H9 (cell line): Measurements from ENCODE around the gene RAX2. TPM values are rescaled to one million over a fixed set of nuclear protein-coding genes. Genes with fewer than 3 reads are reported as not detected.

Experiments used
- DNase-seq: peaks from one replicate; pipeline ENCODE4 v3.0.0-alpha.2; 2017
- H2AFZ ChIP-seq: one replicate; pipeline ENCODE4 v1.6.1; 2013; ENCODE audit warnings: mild to moderate bottlenecking, low read length, control low read depth, moderate library complexity
- H2AK5ac ChIP-seq: 2 replicates; pipeline ENCODE4 v1.6.1; 2013; ENCODE audit warnings: low read length, control low read depth, mixed read lengths; ENCODE audit not compliant: insufficient read length
- H2BK120ac ChIP-seq: one replicate; pipeline ENCODE4 v1.6.1; 2013; ENCODE audit warnings: low read depth, mild to moderate bottlenecking, low read length, control low read depth, inconsistent platforms; ENCODE audit not compliant: poor library complexity, severe bottlenecking
- H2BK12ac ChIP-seq: 2 replicates; pipeline ENCODE4 v1.6.1; 2013; ENCODE audit warnings: low read length, control low read depth, mixed read lengths, low read depth; ENCODE audit not compliant: insufficient read length
- H2BK15ac ChIP-seq: 2 replicates; pipeline ENCODE4 v1.6.1; 2013; ENCODE audit warnings: low read depth, low read length, control low read depth
- H2BK20ac ChIP-seq: one replicate; pipeline ENCODE4 v1.6.1; 2013; ENCODE audit warnings: low read depth, mild to moderate bottlenecking, low read length, control low read depth, inconsistent platforms; ENCODE audit not compliant: poor library complexity, severe bottlenecking
- H2BK5ac ChIP-seq: 2 replicates; pipeline ENCODE4 v1.6.1; 2013; ENCODE audit warnings: low read length, control low read depth, mixed read lengths; ENCODE audit not compliant: insufficient read length
- H3K14ac ChIP-seq: 2 replicates; pipeline ENCODE4 v1.6.1; 2013; ENCODE audit warnings: low read length, control low read depth; ENCODE audit not compliant: insufficient read depth
- H3K18ac ChIP-seq: 2 replicates; pipeline ENCODE4 v1.6.1; 2013; ENCODE audit warnings: low read depth, mild to moderate bottlenecking, mixed read lengths, low read length, control low read depth; ENCODE audit not compliant: insufficient read length
- H3K23ac ChIP-seq: 2 replicates; pipeline ENCODE4 v1.6.1; 2013; ENCODE audit warnings: low read length, control low read depth, mixed read lengths, low read depth; ENCODE audit not compliant: insufficient read length
- H3K23me2 ChIP-seq: 2 replicates; pipeline ENCODE4 v1.6.1; 2013; ENCODE audit warnings: low read depth, mild to moderate bottlenecking, mixed read lengths, low read length, control low read depth; ENCODE audit not compliant: insufficient read length, poor library complexity, severe bottlenecking
- H3K27ac ChIP-seq: 2 replicates; pipeline ENCODE4 v1.5.1; 2013; ENCODE audit warnings: low read length, control low read depth, mixed read lengths, low read depth; ENCODE audit not compliant: insufficient read length
- H3K27me3 ChIP-seq: 2 replicates; pipeline ENCODE4 v1.6.1; 2013; ENCODE audit warnings: low read length, control low read depth, inconsistent platforms; ENCODE audit not compliant: insufficient read depth
- H3K4ac ChIP-seq: 2 replicates; pipeline ENCODE4 v1.6.1; 2013; ENCODE audit warnings: low read depth, mild to moderate bottlenecking, control low read depth, inconsistent platforms, low read length, moderate library complexity
- H3K4me1 ChIP-seq: 2 replicates; pipeline ENCODE4 v1.6.1; 2013; ENCODE audit warnings: low read length, control low read depth, inconsistent platforms; ENCODE audit not compliant: insufficient read depth
- H3K4me2 ChIP-seq: 2 replicates; pipeline ENCODE4 v1.6.1; 2013; ENCODE audit warnings: low read length, control low read depth, mixed read lengths; ENCODE audit not compliant: insufficient read length, insufficient read depth
- H3K56ac ChIP-seq: 2 replicates; pipeline ENCODE4 v1.6.1; 2013; ENCODE audit warnings: low read depth, mild to moderate bottlenecking, mixed read lengths, low read length, control low read depth; ENCODE audit not compliant: insufficient read length
- H3K79me1 ChIP-seq: 2 replicates; pipeline ENCODE4 v1.6.1; 2013; ENCODE audit warnings: low read depth, mild to moderate bottlenecking, moderate library complexity, low read length, control low read depth, inconsistent platforms; ENCODE audit not compliant: insufficient read depth, poor library complexity, severe bottlenecking
- H3K79me2 ChIP-seq: 2 replicates; pipeline ENCODE4 v1.6.1; 2013; ENCODE audit warnings: low read length, control low read depth, inconsistent platforms; ENCODE audit not compliant: insufficient read depth
- H3K9ac ChIP-seq: 2 replicates; pipeline ENCODE4 v1.6.1; 2013; ENCODE audit warnings: low read length, control low read depth, mixed read lengths; ENCODE audit not compliant: insufficient read length; ENCODE audit errors: extremely low read depth
- H3K9me3 ChIP-seq: one replicate; pipeline ENCODE4 v1.6.1; 2013; ENCODE audit warnings: low read depth, low read length, inconsistent platforms; ENCODE audit not compliant: control insufficient read depth
- H3T11ph ChIP-seq: one replicate; pipeline ENCODE4 v1.6.1; 2013; ENCODE audit warnings: mild to moderate bottlenecking, low read length, control low read depth, inconsistent platforms
- H4K20me1 ChIP-seq: one replicate; pipeline ENCODE4 v1.6.1; 2013; ENCODE audit not compliant: control insufficient read depth, insufficient read length, insufficient read depth
- H4K5ac ChIP-seq: 2 replicates; pipeline ENCODE4 v1.6.1; 2013; ENCODE audit warnings: low read depth, mild to moderate bottlenecking, mixed read lengths, low read length, control low read depth; ENCODE audit not compliant: insufficient read length
- H4K8ac ChIP-seq: replicated peaks from 2 replicates; pipeline ENCODE4 v1.6.1; 2013; ENCODE audit warnings: low read length, control low read depth, mixed read lengths, low read depth; ENCODE audit not compliant: insufficient read length
- H4K91ac ChIP-seq: 2 replicates; pipeline ENCODE4 v1.6.1; 2013; ENCODE audit warnings: low read depth, mild to moderate bottlenecking, moderate library complexity, mixed read lengths, low read length, control low read depth; ENCODE audit not compliant: insufficient read length
- H3K27ac Mint-ChIP-seq, 3 experiments: 2 replicates in 2 of 3; 3 replicates in 1 of 3; pipeline ENCODE4 v1.8.0; 2020 to 2021; ENCODE audit warnings: mixed read lengths in 3 of 3, mild to moderate bottlenecking in 1 of 3, moderate library complexity in 1 of 3
- H3K27me3 Mint-ChIP-seq: 2 replicates; pipeline ENCODE4 v1.8.0; 2021; ENCODE audit warnings: low read depth, mild to moderate bottlenecking, moderate library complexity, mixed read lengths
- H3K36me3 Mint-ChIP-seq, 3 experiments: 2 replicates in 2 of 3; 3 replicates in 1 of 3; pipeline ENCODE4 v1.8.0; 2020 to 2021; ENCODE audit warnings: low read depth in 3 of 3, mixed read lengths in 3 of 3; ENCODE audit not compliant: insufficient read depth in 1 of 3
- H3K4me1 Mint-ChIP-seq, 2 experiments: 2 replicates each; pipeline ENCODE4 v1.8.0; 2020; ENCODE audit warnings: mixed read lengths in 2 of 2
- H3K4me3 Mint-ChIP-seq, 2 experiments: 2 replicates in 1 of 2; 3 replicates in 1 of 2; pipeline ENCODE4 v1.8.0; 2020 to 2021; ENCODE audit warnings: mild to moderate bottlenecking in 2 of 2, mixed read lengths in 2 of 2, moderate library complexity in 1 of 2
- H3K9me3 Mint-ChIP-seq, 2 experiments: 2 replicates in 1 of 2; 3 replicates in 1 of 2; pipeline ENCODE4 v1.8.0; 2020; ENCODE audit warnings: mild to moderate bottlenecking in 2 of 2, mixed read lengths in 2 of 2, moderate library complexity in 1 of 2
- CTCF ChIP-seq: fragments of 200-600 bp; sonication (generic); conservative IDR thresholded peaks from 3 replicates; pipeline ENCODE4 v1.8.0; 2021; ENCODE audit warnings: antibody characterized with exemption, mild to moderate bottlenecking
- WGBS: extraction: QIAGEN DNeasy Blood & Tissue Kit; methylation state at CpG from one replicate; pipeline ENCODE4 v1.1.7; 2013; ENCODE audit warnings: missing lambda C conversion rate, low lambda C conversion rate, mixed read lengths; ENCODE audit not compliant: insufficient read length; ENCODE audit errors: extremely low coverage; 5-methylcytosine and 5-hydroxymethylcytosine counted together
- total RNA-seq: library from RNA; stranded (reverse); gene quantifications from 2 replicates; pipeline ENCODE4 v1.2.1, GENCODE V29; 2021

The RAX2 gene
- total RNA-seq, 1 experiment from 2014 or later: not detected

DNA sequence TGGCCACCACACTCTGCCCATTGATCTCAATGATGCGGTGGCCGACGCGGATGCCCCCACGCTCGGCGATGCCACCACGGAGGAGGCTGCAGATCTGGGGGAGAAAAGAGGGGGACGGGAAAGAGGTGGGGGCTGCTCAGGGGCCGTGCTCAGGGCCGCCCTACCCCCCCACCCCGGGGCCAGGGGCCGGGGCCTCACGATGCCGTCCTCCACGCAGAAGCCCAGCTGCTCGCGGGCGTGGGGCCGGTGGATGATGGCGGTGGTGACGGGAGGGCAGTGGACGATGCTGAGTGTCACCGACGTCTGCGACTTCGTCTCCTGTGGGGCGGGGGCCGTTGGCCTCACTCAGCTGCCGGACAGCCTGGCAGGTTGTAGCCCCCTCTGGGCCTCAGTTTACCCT, 20.8 kb downstream of the RAX2 start:
- Histone ChIP-seq H3K79me2 (no peaks in the 10 kb centered on the region), H2BK5ac (no peak overlapping the region), H2AK5ac (no peak overlapping the region), H2BK12ac (no peak overlapping the region), H4K5ac (no peak overlapping the region), H3K27ac (no peak overlapping the region), H3K4me1 (no peaks in the 10 kb centered on the region), H2BK20ac (no peak overlapping the region), H4K20me1 (no peaks in the 10 kb centered on the region), H2BK15ac (no peak overlapping the region), H3K18ac (no peak overlapping the region), H3K23me2 (no peaks in the 10 kb centered on the region), H3K4ac (no peak overlapping the region), H2BK120ac (no peak overlapping the region), H3K79me1 (no peaks in the 10 kb centered on the region), H4K8ac (no peak overlapping the region), H3K23ac (no peak overlapping the region), H3K14ac (no peak overlapping the region), H3K56ac (no peak overlapping the region), H3K4me2 (no peak overlapping the region), H3K9ac (no peak overlapping the region), H3K27me3 (no peaks in the 10 kb centered on the region), H3T11ph (no peak overlapping the region), H3K9me3 (no peaks in the 10 kb centered on the region), H4K91ac (no peak overlapping the region), H2AFZ (no peak overlapping the region)
- Mint-ChIP-seq H3K27me3 (no peaks in the 10 kb centered on the region), H3K9me3 (no peaks in the 10 kb centered on the region), H3K4me3 (no peak overlapping the region), H3K27ac (no peak overlapping the region), H3K4me1 (no peaks in the 10 kb centered on the region), H3K36me3 (peaks cover 4 to 32% (median 27%) of the 10 kb centered on the region in 3 experiments; a peak in 6 of 7 replicates)
- no peak for DNase-seq
- TF ChIP-seq CTCF: no peak
- WGBS: no CpG with 5 or more reads among the region's 30 CpGs
